Panc1 (cell line): ENCODE results near the gene SIAE. TPM values are rescaled to one million over a fixed set of nuclear protein-coding genes. Genes with fewer than 3 reads are reported as not detected.

Source experiments
- ATAC-seq: fragments of 200-7000 bp; cut with Tn5 transposase; 2 replicates; pipeline ENCODE4 v1.9.1; 2020; ENCODE audit warnings: mild to moderate bottlenecking, moderate library complexity
- BruUV-seq: library from RNA; stranded (reverse); fragments of 400-500 nt; replicated peaks from 2 replicates; lab custom pipeline; 2021; lab: Mats Ljungman, UMichigan
- CTCF ChIA-PET: fragments of 300-600 bp; sonication (Branson Sonifier 250); formaldehyde crosslinking; loops from one replicate; lab custom pipeline; 2022; ENCODE audit warnings: antibody characterized with exemption; lab: Charles Lee
- POLR2A ChIA-PET: fragments of 300-600 bp; sonication (Branson Sonifier 250); formaldehyde crosslinking; loops from one replicate; lab custom pipeline; 2022; ENCODE audit warnings: antibody characterized with exemption; lab: Charles Lee
- DNase-seq: peaks from one replicate; pipeline ENCODE4 v3.0.0-alpha.2; 2010; ENCODE audit warnings: low read depth, low spot score
- H3K27ac ChIP-seq: 2 replicates; pipeline ENCODE4 v1.5.1; 2011; ENCODE audit warnings: mild to moderate bottlenecking, low read length, inconsistent platforms
- H3K27me3 ChIP-seq: fragments of 200-500 bp; sonication (Bioruptor generic); 2 replicates; pipeline ENCODE4 v1.6.0; 2014; ENCODE audit warnings: low read length, inconsistent platforms; ENCODE audit not compliant: control insufficient read depth, insufficient read depth
- H3K36me3 ChIP-seq: fragments of 200-500 bp; sonication (Bioruptor generic); 2 replicates; pipeline ENCODE4 v1.5.1; 2014; ENCODE audit warnings: inconsistent platforms, mild to moderate bottlenecking, low read length, moderate library complexity; ENCODE audit not compliant: control insufficient read depth, insufficient read depth
- H3K4me1 ChIP-seq: 2 replicates; pipeline ENCODE4 v1.5.1; 2011; ENCODE audit warnings: inconsistent platforms, mild to moderate bottlenecking, low read length, moderate library complexity; ENCODE audit not compliant: control insufficient read depth, insufficient read depth
- H3K4me3 ChIP-seq, 2 experiments: 2 replicates each; pipeline ENCODE4 v1.5.1; 2011 to 2012; ENCODE audit warnings: low read depth in 2 of 2, low read length in 2 of 2, mild to moderate bottlenecking in 2 of 2, inconsistent platforms in 1 of 2, moderate library complexity in 1 of 2
- H3K9me3 ChIP-seq: fragments of 200-500 bp; sonication (Bioruptor generic); 2 replicates; pipeline ENCODE4 v1.5.1; 2014; ENCODE audit warnings: low read depth, mild to moderate bottlenecking, inconsistent platforms, low read length, moderate library complexity; ENCODE audit not compliant: control insufficient read depth, insufficient read depth
- POLR2AphosphoS5 ChIP-seq: IDR thresholded peaks from 2 replicates; pipeline ENCODE4 v1.6.1; 2012; ENCODE audit warnings: mild to moderate bottlenecking, low read depth, low read length, moderate library complexity
- SIN3A ChIP-seq: IDR thresholded peaks from 2 replicates; pipeline ENCODE4 v1.6.1; 2012; ENCODE audit warnings: low read depth, mild to moderate bottlenecking, low read length, moderate library complexity, borderline replicate concordance; ENCODE audit not compliant: insufficient read depth
- TCF7L2 ChIP-seq: IDR thresholded peaks from 2 replicates; pipeline ENCODE4 v1.6.1; 2011; ENCODE audit warnings: mild to moderate bottlenecking, low read depth, low read length, inconsistent platforms
- in situ Hi-C: cut with HindIII; loops from 2 replicates; pipeline ENCODE4 v1.10.0; 2016; ENCODE audit warnings: low sequenced_read_pairs, low pct_unique_long_range_greater_than_20kb
- intact Hi-C: fragments of 100-400 bp; cut with micrococcal nuclease; formaldehyde crosslinking; loops from one replicate; pipeline ENCODE4 v1.10.0; 2022; ENCODE audit not compliant: unreplicated experiment
- total RNA-seq: library from RNA; stranded (reverse); gene quantifications from one replicate; pipeline ENCODE4 v1.2.1, GENCODE V29; 2021; ENCODE audit not compliant: unreplicated experiment
- TF ChIP-seq, protein P1 (sequence below): fragments of 450-650 bp; IDR thresholded peaks from 2 replicates; pipeline ENCODE4 v1.5.1; 2017; ENCODE audit warnings: mild to moderate bottlenecking
- TF ChIP-seq, protein P2 (sequence below), 2 experiments: IDR thresholded peaks; 2 replicates each; pipeline ENCODE4 v1.6.1; 2011 to 2012; ENCODE audit warnings: low read depth in 2 of 2, control low read depth in 1 of 2, low read length in 1 of 2, mild to moderate bottlenecking in 1 of 2, moderate library complexity in 1 of 2; ENCODE audit not compliant: insufficient read depth in 1 of 2

SIAE gene
- total RNA-seq, 1 experiment from 2014 or later, result 14.9 TPM

DNA sequence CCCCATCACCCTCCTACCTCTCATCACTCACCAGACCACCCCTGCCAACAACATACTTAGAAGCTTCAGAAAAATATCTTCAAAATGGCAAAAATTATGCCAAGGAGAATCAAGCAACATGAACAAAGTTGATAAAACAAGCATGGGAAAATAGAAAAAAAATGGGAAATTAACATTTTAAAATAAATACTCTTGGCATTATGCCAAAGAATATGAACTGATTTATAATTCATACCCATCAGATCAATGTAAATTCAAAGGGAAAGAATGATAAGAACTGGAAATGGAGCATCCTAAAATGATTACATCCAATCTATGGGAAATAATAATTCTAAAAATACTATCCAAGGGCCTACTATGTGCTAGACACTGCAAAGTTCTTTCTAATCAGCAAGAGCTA is 12.0 kb downstream of the SIAE start:
- Histone ChIP-seq H3K27ac (no peak overlapping the region), H3K36me3 (no peaks in the 10 kb centered on the region), H3K4me1 (no peaks in the 10 kb centered on the region), H3K27me3 (no peaks in the 10 kb centered on the region), H3K9me3 (no peaks in the 10 kb centered on the region), H3K4me3 (no peak overlapping the region)
- TF ChIP-seq SIN3A (no peak), TCF7L2 (no peak), POLR2AphosphoS5 (no peak)
- TF ChIP-seq, protein P1, sequence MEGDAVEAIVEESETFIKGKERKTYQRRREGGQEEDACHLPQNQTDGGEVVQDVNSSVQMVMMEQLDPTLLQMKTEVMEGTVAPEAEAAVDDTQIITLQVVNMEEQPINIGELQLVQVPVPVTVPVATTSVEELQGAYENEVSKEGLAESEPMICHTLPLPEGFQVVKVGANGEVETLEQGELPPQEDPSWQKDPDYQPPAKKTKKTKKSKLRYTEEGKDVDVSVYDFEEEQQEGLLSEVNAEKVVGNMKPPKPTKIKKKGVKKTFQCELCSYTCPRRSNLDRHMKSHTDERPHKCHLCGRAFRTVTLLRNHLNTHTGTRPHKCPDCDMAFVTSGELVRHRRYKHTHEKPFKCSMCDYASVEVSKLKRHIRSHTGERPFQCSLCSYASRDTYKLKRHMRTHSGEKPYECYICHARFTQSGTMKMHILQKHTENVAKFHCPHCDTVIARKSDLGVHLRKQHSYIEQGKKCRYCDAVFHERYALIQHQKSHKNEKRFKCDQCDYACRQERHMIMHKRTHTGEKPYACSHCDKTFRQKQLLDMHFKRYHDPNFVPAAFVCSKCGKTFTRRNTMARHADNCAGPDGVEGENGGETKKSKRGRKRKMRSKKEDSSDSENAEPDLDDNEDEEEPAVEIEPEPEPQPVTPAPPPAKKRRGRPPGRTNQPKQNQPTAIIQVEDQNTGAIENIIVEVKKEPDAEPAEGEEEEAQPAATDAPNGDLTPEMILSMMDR, result no peak
- TF ChIP-seq, protein P2, sequence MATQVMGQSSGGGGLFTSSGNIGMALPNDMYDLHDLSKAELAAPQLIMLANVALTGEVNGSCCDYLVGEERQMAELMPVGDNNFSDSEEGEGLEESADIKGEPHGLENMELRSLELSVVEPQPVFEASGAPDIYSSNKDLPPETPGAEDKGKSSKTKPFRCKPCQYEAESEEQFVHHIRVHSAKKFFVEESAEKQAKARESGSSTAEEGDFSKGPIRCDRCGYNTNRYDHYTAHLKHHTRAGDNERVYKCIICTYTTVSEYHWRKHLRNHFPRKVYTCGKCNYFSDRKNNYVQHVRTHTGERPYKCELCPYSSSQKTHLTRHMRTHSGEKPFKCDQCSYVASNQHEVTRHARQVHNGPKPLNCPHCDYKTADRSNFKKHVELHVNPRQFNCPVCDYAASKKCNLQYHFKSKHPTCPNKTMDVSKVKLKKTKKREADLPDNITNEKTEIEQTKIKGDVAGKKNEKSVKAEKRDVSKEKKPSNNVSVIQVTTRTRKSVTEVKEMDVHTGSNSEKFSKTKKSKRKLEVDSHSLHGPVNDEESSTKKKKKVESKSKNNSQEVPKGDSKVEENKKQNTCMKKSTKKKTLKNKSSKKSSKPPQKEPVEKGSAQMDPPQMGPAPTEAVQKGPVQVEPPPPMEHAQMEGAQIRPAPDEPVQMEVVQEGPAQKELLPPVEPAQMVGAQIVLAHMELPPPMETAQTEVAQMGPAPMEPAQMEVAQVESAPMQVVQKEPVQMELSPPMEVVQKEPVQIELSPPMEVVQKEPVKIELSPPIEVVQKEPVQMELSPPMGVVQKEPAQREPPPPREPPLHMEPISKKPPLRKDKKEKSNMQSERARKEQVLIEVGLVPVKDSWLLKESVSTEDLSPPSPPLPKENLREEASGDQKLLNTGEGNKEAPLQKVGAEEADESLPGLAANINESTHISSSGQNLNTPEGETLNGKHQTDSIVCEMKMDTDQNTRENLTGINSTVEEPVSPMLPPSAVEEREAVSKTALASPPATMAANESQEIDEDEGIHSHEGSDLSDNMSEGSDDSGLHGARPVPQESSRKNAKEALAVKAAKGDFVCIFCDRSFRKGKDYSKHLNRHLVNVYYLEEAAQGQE (IDR thresholded peaks at IDR 0.05; ENCODE audit: insufficient read depth in 1 of 2, low read depth in 2 of 2, low read length in 1 of 2), result no peak
- no peak for ATAC-seq
- no TSS peak for BruUV-seq
- ChIA-PET CTCF (interaction anchor here (1.0 kb wide), 1 partner anchor 101 kb away, joined by 4 read pairs; no protein-coding TSS in a partner anchor), POLR2A (no interaction called here)
- intact Hi-C loops, result no loop called here
- no peak for DNase-seq
- in situ Hi-C loops, result loop anchor here (10.0 kb wide), 1 partner anchor 173 kb away; no protein-coding TSS in a partner anchor

DNA sequence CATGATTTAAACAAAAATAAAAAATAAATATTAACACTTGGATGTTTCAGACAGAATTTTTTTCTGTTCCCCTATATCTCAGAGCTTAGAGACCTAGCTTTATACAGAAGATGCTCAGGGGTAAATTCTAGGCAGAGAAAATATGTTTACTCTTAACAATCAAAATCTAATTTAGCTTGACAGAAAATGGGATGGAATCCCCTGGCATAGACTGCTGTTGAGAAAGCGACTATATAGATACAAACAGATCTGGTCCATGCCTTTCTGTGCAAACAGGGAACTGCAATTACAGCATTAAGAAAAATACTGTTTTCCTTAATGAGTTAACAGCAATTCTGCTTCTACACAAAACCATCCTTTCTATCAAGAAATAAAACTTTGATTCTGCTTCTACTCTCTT is 14.6 kb downstream of the SIAE start:
- no peaks in the 10 kb centered on the region for H3K9me3 ChIP-seq
- no peak for TF ChIP-seq SIN3A
- no peak overlapping the region for H3K27ac ChIP-seq
- no peaks in the 10 kb centered on the region for H3K27me3 ChIP-seq
- no peak overlapping the region for H3K4me3 ChIP-seq
- no peak for ATAC-seq
- H3K36me3 ChIP-seq, result no peaks in the 10 kb centered on the region
- no peak for DNase-seq
- ChIA-PET POLR2A (no interaction called here), CTCF (interaction anchor here (0.6 kb wide), 1 partner anchor 109 kb away, joined by 4 read pairs; no protein-coding TSS in a partner anchor)
- H3K4me1 ChIP-seq, result no peaks in the 10 kb centered on the region
- in situ Hi-C loops (no loop called here), intact Hi-C loops (no loop called here)
- no TSS peak for BruUV-seq

DNA sequence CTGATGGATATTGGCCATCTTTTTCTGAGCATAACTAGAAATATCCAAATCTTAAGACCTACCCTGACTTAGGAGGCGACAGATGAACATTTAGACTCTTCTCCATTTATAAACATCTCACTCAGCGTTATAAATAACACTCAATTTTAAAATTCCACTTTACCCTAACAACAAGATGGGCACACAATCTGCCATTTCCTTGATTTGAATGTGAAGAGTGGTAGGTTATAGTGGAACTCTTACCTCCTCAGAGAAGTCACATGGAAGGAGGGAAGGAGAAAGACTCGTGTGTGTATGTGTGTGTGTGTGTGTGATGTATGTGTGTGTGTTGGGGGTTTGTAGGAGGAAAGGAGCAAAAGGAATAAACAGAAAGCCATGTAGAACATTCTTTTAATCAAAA is 15.0 kb downstream of the SIAE start:
- Histone ChIP-seq H3K4me1 (no peaks in the 10 kb centered on the region), H3K36me3 (no peaks in the 10 kb centered on the region), H3K9me3 (no peaks in the 10 kb centered on the region), H3K27me3 (no peaks in the 10 kb centered on the region), H3K4me3 (no peak overlapping the region), H3K27ac (no peak overlapping the region)
- no peak for ATAC-seq
- intact Hi-C loops (no loop called here), in situ Hi-C loops (no loop called here)
- no peak for TF ChIP-seq TCF7L2
- no peak for TF ChIP-seq POLR2AphosphoS5
- TF ChIP-seq, protein P1, result no peak
- TF ChIP-seq SIN3A, result no peak
- no peak for DNase-seq
- POLR2A ChIA-PET, result no interaction called here
- CTCF ChIA-PET, result no interaction called here
- no TSS peak for BruUV-seq
